Measurements from ENCODE around the gene ELN.

Gene ELN

DNA sequence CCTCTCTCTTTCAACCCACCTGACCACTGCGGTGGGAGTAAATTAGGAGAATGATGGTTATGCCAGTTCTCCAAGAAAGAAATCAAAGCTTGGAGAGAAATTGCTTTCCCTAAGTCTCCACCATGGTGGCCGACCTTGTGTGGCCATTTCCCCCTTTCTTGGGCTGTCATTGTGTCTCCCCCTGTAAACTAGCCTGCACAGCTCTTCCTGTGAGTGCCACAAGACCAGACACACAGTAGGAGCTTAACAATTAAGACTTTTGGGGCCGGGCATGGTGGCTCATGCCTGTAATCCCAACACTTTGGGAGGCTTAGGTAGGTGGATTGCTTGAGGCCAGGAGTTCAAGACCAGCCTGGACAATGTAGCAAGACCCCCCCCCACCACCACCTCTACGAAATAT lies 36.7 kb downstream of the ELN start:
- DNase-seq = no peak

DNA sequence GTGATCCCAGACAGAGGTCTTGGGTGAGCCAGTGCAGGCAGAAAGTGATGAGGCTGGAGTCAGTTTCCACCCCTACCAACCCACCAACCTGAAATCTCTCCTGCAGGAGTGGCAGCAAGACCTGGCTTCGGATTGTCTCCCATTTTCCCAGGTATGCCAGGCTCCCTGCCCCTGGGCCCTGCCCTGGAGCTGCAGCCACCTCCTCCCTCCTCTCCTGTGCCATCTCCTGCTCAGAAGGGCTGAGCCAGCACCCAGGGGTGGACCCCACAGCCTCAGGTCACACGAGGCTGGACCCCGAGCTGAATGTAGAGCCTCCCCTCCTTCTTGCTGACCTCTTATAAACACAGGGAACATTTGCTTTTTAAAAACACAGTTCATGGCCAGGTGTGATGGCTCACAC lies 38.7 kb downstream of the ELN start:
- no peak for DNase-seq

DNA sequence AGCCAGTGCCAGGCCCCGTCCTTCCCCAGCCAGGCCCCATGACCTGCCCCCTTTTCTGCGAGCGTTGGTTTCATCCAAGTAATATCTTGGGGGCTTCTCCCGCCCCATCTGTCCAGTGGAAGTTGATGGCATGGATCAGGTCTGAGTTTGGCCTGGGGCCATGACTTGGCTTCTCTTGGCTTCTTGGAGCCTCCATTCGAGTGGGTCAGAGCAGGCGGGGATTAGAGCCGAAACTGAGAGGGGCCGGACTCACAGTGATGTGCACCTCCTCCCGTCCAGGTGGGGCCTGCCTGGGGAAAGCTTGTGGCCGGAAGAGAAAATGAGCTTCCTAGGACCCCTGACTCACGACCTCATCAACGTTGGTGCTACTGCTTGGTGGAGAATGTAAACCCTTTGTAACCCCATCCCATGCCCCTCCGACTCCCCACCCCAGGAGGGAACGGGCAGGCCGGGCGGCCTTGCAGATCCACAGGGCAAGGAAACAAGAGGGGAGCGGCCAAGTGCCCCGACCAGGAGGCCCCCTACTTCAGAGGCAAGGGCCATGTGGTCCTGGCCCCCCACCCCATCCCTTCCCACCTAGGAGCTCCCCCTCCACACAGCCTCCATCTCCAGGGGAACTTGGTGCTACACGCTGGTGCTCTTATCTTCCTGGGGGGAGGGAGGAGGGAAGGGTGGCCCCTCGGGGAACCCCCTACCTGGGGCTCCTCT lies 40.6 kb downstream of the ELN start:
- no peak for DNase-seq

DNA sequence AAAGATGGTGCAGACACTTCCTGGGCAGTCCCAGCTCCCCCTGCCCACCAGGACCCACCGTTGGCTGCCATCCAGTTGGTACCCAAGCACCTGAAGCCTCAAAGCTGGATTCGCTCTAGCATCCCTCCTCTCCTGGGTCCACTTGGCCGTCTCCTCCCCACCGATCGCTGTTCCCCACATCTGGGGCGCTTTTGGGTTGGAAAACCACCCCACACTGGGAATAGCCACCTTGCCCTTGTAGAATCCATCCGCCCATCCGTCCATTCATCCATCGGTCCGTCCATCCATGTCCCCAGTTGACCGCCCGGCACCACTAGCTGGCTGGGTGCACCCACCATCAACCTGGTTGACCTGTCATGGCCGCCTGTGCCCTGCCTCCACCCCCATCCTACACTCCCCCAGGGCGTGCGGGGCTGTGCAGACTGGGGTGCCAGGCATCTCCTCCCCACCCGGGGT lies 41.1 kb downstream of the ELN start:
- DNase-seq = no peak

DNA sequence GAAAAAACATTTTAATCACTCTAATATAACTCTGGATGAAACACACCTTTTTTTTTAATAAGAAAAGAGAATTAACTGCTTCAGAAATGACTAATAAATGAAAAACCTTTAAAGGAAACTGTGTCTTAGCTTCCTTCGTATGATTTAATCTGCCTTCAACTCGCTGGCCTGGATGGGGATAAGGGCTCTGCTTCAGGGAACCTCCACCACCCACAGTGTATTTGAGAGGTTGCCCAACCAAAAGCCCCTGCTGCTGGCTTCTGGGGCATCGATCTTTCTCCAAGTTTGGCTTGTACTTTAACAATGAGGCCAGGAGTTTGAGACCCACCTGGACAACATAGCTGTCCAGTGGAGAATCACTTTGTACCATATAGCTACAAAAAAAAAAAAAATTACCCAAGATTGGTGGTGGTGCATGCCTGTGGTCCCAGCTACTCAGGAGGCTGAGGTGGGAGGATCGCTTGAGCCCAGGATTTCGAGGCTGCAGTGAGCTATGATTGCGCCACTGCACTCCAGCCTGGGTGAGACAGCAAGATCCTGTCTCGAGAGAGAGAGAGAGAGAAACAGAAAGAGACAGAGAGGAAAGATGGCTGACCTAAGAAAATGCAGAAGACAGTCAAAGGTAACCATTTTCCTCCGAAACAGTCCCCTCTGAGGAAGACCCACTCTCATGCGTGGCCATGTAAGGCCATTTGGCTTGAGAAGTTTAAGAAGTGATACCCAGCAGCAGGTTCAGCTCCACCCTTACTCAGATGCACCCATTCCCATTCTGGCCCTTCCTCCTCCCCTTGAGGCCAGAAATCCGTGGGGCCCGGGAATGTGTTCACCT lies 42.0 kb downstream of the ELN start:
- no peak for DNase-seq

DNA sequence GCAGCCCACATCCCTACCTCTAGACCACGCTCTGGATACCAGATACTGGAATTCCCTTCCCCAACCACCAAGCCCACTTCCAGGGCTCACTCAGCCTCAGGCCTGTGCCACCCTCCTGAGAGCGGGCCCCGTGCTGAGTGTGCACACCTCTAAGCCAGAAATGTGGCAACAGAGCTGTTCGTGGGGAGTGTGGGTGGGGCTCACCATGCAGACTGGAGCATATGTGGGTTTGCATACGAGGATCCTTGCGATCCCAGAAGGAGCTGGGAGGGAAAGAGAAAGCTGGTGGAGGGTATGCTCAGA lies 42.6 kb downstream of the ELN start:
- DNase-seq = no peak

DNA sequence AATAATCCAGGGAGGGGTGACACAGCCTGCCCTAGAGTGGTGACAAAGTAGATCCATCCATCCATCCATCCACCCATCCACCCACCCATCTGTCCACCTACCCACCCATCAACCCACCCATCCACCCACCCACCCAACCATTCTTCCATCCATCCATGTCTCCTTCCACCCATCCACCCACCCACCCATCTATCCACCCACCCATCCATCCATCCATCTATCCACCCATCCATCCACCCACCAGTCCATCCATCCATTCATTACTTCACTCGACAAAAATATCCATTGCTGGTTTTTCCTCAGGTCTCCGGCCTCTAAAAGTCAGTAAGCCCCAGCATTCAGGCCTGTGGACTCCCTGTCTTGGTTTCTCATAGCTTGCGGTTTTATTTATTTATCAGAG lies 43.1 kb downstream of the ELN start:
- DNase-seq = no peak

DNA sequence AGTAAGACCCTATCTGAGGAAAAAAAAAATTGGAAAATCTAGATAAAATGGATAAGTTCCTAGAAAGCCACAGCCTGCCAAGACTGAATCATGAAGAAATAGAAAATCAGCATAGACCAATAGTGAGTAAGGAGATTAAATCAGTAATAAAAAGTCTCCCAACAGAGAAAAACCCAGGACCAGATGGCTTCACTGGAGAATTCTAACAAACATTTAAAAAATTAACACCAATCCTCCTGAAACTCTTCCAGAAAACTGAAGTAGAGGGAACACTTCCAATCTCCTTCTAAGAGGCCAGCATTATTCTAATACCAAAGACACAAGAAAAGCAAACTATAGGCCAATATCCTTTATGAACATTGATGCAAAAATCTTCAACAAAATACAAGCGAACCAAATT lies 46.8 kb downstream of the ELN start:
- DNase-seq = no peak

DNA sequence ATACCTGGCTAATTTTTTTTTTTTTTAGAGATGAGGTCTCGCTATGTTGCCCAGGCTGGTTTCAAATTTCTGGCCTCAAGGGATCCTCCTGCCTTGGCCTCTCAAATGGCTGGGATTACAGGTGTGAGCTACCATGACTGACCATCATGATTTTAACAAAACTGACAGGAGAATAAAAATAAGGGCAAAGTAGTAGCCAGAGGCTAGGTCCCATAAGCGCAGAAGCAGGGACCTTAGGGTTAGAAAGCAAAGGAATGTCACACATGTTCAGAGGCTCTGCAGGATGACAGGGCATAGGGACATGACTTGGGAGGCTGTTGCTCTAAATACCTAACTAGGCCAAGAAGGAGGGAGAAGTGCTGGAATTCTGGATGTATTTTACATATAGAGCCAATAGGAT lies 50.5 kb downstream of the ELN start:
- no peak for DNase-seq

DNA sequence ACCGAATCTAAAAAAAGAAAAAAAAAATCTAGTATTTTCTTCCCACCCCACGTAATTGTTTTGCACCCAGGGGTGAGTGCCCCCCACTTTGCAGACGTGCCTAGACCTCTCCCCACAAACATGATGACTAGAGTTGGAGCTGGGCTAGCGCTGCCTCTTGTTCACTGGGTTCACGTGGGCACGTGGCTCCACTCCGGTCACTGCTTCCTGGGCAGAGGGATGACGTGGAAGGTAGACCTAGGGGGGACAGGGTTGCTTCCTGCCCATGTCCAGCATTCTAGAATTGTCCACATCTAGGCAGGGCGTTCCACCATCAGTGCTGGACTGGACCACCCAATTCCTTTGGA lies 54.8 kb downstream of the ELN start:
- DNase-seq = no peak

DNA sequence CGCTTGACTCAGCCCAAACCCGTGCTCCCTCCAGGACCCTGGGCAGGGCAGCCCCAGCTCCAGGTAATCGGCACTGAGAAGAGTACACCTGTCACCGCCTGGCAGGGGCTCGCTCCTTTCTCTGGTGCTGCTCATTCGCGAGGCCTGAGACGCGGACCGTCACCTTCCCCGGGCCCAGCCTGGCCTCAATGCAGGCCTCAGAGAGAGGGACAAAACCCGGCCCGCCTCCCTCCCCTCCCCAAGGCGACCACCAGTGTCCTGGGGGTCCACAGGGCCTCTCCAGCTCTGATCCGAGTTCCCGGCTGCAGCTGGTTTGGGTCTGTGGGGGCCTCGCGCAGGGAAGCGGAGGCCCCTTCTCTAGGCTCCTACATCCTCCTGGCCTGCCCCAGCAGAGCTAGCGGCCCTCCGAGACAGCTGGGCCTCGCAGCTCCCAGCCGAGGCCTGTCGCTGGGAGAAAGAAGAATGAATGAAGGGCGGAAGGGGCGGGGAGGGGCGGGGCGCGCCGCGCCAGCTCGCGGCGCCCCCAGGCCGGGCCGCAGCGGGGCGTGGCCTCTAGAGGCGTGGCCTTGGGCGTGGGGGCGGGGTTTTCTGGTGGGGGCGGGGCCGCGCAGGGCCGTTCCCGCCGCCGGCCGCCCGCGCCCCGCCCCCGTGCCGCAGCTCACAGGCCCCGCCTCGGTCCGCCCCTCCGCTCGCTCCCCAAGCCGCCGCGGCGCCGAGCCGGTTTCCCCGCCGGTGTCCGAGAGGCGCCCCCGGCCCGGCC lies 55.3 kb downstream of the ELN start, which contains the start of gene LIMK1:
TSS of gene LIMK1 (plus strand) at position 688 of the 760 bp plus-strand sequence. CDS start 187 bp downstream, outside the sequence.
- DNase-seq = peak; percentile 79 to 85

DNA sequence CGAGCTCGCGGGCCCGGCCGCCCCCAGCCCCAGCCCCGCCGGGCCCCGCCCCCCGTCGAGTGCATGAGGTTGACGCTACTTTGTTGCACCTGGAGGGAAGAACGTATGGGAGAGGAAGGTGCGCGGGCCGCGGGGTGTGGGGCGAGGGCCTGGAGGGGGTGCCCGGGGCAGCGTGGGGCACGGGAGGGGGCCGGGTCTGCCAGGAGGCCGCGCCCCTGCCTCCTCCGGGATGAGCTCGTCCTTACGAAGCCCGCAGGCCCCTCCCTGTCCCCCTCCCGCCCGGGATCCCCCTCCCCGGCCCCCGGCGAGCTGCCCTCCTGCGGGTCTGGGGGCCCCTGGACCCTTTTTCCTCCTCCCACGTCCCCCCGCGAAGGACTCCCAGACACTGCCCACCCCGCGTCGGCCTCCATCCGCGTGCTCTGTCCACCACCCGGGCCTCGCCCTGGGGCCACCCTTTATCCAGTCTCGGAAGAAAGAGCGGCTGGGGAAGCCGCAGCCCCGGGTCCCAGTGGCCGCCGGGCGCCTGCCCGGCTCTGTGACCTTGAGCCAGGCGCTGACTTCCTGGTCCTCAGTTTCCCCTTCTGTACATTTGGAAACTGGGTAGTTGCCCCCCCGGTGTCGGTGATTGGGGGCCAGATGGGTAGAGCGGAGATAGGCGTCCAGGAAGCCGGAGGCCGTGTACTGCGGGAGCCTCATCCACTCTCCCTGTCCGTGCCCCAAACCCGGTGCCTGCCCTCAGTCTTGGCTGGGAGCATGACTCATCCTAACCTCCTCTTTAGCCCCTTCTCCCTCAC lies 56.2 kb downstream of the ELN start:
- DNase-seq = no peak

DNA sequence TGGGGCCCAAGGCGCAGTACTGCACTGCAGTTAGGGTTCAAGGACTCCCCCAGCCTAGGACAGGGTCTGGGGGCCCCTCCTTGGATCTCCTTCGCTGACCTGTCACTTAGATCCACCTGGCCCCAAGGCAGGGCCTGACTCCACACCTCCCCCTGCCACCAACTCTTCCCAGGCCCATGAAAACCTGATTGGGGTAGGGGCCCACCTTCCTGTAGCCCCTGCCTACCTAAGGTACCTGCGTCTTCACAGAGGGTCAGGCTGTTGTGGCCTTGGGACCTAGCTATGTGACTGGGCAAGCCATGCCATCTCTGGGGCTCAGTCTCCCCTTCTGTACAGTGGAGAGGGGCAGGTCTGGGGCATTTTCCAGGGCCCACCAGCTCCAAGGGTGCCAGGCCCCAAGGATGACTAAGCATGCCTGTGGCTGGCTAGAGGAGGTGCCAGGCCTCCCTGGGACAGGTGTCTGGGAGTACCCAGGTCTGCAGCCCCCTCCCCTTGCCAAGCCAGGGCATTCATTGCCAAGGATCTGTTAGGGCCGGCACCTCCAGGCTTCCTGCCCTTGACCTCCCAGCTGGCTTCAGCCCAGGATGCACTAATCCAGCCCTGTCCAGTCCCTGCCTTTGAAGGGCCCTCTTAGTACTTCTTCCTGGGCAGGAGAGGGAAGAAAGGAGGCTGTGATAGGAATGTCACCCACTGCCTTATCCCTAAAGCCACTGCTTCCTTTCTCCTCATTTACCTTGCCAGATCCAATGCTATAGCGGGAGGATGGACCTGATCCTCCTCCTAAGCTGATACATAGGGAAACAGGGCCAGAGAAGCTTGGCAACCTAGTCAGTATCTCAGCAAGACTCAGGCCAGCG lies 57.0 kb downstream of the ELN start:
- DNase-seq = no peak

DNA sequence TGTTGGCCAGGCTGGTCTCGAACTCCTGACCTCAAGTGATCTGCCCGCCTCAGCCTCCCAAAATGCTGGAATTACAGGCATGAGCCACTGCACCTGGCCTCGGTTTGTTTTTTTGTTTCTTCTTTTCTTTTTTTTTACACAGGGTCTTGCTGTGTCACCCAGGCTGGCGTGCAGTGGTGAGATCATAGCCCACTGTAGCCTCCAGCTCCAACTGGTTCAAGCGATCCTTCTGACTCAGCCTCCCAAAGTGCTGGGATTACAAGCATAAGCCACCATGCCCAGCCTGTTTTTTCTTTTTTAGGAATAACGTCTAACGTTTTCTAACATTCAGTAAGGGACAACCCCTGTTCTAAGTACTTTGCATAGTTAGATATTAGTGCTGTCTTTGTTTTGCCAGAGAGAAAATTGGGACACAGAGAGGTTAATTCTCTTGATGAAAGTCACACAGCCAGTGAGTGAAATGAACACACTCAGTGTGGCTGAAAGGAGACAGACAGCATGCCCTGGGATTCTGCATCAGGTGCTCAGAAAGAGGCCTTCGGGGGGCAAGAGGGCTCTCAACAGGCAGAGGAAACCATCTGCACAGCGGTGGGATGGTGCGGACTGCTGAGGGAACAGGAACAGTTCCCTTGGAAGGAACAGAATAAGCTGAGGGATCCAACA lies 59.9 kb downstream of the ELN start:
- no peak for DNase-seq

DNA sequence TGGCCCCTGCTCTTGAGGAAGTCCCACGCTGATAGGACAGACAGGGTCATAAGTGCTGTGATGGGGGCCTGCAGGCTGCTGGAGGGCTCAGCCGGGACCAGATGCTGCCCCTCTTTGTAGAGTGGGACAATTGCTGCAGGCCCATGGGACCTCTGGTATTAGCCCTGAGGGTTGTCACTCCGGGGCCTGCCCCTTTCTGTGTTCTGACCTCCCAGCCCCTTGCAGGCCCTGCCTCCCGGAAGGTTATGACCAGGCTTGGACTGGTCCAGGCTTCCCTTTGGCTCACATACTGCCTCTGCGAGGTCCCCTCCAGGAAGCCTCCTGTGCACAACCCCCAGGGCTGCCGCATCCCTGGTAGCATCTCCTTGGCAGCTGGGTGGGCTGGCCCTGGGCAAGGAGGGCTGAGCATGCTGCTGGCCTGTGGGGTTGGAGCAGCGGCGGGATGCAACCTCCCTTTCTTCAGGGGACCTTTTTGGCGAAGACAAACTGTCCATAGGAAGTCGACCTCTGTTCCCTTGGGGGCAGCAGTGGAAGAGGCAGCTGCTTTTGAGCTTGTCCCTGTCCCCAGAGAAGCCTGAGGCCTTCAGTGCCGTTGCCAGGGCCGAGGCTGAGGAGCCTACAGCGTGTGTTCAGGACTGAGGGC lies 64.5 kb downstream of the ELN start:
- DNase-seq = no peak

DNA sequence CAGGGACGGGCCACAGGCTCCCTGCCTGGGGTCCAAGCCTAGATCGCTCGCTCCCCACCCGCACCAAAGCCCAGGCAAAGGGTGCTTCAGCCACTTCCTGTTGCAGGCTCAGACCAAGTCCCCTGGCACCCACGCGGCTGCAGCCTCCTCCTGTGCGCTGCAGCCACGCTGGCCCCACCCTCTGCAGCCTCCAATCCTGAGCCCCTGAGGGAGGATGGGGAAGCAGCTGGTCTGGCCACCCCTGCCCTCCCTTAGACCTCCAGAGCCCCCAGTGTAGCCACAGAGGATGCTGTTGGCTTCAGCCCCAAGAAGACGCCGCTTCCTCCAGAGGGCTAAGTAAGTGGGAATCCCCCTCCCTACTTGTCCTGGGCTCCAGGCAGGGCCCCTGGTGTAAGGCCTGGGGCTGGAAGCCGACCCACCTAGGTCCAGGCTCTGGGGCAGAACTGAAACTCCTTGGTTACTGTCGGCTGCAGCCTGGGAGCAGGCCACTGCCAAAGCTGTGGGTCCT lies 65.0 kb downstream of the ELN start:
- peak in 1 of 2 donors; percentile 23 for DNase-seq

DNA sequence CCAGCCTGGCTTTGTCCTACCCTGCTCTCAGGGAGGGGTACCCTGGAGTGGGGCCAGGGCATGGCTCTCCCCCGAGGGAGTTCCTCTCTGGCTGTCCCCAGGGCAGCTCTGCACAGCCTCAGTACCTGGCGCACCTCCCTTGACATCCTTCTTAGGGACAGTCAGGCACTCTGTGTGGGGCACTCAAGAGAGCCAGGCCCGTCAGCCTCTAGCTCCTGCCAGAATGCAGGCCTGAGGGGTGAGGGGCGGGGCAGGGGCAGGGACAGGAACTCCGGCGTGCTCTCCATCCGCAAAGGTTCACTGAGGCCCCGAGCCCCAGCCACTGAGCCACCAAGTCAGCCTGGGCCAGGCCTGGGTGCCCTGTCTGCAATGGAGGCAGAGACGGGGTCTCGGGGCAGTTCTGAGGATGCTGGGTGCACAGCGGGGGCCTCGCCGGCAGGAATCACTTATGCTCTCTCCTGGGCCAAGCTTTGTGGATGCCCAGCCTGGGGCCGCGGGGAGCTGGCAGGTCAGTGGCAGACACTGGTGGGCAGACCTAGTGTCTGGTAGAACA lies 65.8 kb downstream of the ELN start:
- DNase-seq = no peak

DNA sequence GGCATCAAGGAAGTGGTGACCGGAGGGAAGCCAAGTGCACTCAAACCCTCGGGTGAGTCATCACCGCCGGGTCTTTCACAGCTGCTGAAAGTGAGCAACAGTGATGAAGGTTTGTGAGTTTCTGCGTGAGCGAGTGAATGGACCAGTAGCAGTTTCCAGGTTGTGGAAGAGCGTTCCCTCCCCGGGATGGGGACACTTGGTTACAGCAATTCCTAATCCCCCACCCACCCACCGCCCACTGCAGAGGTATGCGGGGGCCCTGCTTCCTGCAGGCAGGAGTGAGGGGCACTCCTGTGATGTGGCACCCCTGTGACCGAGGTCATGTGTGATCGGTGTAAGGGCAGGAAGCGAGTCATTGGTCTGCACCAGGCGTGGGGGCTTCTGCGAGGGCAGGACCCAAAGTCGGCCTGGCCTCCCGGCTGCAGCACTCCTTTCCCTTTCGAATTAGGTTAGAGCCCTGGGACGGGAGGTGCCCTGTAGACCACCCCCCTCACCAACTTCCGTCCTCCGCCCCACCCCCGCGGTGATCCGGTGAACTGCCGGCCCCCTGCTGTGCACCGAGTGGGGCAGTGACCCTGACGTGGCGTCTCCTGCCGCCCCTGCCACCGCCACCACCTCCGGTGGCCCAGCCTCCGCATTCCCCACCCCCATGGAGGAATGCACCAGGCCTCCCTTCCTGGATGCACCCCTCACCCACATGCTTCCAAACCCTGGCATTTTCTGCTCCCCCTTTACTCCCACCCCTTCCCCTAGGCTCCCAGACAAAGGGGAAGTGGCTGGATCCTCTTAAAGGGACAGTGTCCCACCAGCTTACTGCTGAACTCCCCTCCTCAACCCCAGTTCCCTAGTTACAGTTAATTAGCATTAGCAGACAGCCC lies 66.5 kb downstream of the ELN start:
- no peak for DNase-seq

DNA sequence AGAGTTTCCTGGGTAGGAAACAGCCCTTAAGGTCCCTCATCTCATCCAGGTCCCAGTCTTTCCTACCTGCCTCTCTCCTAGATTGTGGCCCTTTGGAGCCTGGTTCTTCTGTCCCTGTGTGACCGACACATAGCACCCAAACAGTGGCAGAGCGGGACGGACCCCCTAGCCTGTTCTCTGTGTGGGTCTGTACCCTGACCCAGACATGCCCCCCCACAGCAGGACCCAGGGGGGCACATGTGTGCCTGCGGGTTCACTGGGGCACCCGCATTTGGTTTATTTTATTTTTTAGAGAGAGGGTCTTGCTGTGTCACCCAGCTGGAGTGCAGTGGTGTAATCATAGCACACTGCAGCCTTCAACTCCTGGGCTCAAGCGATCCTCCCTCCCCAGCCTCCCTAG lies 67.2 kb downstream of the ELN start:
- DNase-seq = no peak

All from hippocampal formation (tissue), 2 donors.